ENCODE data around the gene ABCA1.

The ABCA1 gene

DNA sequence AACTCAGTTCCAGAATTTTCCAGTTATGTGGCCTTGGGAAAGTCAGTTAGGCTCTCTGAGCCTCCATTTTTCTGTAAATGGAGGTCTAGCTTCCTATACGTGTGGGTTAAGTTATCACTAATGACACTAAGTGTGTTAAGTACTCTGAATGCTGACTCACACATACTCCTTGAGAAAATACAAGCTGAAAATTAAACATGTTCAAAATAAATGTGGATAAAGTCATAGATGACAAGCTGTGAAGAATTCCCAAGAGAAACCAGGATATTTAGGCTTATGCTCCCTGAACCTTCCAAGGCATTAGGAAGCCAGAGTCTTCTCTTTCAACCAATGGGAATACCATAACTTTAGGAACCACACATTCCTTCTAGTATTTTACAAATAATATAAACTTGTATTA lies 58.1 kb downstream of the ABCA1 start:
- ChIA-PET CTCF (interaction anchor here (0.6 kb wide), 1 partner anchor 12 kb away, joined by 4 read pairs; no protein-coding TSS in a partner anchor), POLR2A (no interaction called here)
- no peak for DNase-seq (ENCODE audit: extremely low spot score)
- TF ChIP-seq ARNT (IDR thresholded peaks at IDR 0.05) (no peak), CTBP1 (IDR thresholded peaks at IDR 0.05; ENCODE audit: borderline replicate concordance) (no peak), FOXK2 (IDR thresholded peaks at IDR 0.05) (no peak), HDGF (IDR thresholded peaks at IDR 0.05; ENCODE audit: borderline replicate concordance) (no peak), BHLHE40 (IDR thresholded peaks at IDR 0.05; ENCODE audit: borderline replicate concordance) (no peak), SP1 (IDR thresholded peaks at IDR 0.05) (no peak), ELF4 (IDR thresholded peaks at IDR 0.05) (no peak), L3MBTL2 (conservative IDR thresholded peaks at IDR 0.05) (no peak), TARDBP (IDR thresholded peaks at IDR 0.05) (no peak), SUZ12 (IDR thresholded peaks at IDR 0.05) (no peak), LEF1 (IDR thresholded peaks at IDR 0.05; ENCODE audit: borderline replicate concordance) (no peak), ZNF384 (IDR thresholded peaks at IDR 0.05) (no peak)

DNA sequence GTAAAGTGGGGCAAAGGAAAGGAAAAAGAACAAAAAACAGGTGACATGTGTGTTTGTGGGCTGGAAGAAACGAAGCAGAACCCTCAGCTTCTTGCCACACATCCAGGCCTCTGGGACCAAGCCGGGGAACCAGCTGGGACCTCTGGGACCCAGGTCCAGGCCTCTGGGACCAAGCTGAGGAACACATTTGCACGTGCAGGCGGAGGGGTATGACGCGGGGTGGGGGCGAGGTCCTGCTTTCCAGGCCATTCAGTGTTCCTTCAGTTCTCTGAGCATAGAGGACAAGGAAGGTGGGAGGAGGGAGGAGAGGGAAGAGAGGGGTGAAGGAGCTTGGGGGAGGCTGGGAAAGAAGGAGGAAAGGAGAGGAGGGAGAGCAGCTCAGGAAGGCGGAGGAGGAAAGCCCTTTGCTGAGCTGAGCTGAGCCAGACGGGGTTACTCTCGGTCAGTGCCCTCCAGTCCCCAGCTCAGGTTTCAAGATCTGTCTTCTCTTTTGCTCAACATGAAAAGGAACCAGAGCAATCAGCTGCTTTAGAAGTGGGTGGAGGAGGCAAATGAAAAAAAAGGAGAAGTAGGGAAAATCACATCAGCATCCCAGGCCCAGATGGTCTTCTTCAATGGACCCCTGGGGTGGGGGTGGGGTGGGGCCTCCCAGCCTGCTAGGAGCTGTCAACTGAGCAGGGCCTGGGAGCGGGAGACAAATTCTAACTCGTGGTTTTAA lies 59.1 kb downstream of the ABCA1 start:
- ChIA-PET POLR2A (interaction anchor here (0.6 to 1.0 kb wide), 2 partner anchors 122 to 263 kb away, joined by 3 read pairs; no protein-coding TSS in a partner anchor), CTCF (interaction anchor here (1.0 kb wide), 1 partner anchor 546 kb away, joined by 3 read pairs; no protein-coding TSS in a partner anchor)
- DNase-seq (ENCODE audit: extremely low spot score), result peak; percentile 78
- TF ChIP-seq, protein P1, sequence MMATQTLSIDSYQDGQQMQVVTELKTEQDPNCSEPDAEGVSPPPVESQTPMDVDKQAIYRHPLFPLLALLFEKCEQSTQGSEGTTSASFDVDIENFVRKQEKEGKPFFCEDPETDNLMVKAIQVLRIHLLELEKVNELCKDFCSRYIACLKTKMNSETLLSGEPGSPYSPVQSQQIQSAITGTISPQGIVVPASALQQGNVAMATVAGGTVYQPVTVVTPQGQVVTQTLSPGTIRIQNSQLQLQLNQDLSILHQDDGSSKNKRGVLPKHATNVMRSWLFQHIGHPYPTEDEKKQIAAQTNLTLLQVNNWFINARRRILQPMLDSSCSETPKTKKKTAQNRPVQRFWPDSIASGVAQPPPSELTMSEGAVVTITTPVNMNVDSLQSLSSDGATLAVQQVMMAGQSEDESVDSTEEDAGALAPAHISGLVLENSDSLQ (IDR thresholded peaks at IDR 0.05), result no peak
- TF ChIP-seq L3MBTL2 (conservative IDR thresholded peaks at IDR 0.05), result peak; percentile 40; the same call in 1 of the 2 replicates

DNA sequence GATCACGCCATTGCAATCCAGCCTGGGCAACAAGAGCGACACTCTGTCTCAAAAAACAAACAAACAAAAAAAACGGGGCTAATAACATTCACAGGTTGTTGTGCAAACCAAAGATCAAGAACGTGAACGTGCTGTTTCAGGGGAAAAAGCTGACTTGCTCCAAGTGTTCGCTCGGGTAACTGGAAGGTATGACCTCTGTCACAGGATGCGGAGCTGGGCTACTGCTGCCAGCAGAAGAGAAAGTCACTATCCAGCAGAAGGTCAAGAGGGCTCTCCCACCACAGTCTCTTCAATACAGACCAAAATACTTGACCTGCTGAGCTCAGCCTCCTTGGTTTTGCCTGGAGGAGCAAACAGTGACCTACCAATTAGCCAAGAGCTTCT lies 59.7 kb downstream of the ABCA1 start:
- no peak for DNase-seq (ENCODE audit: extremely low spot score)
- TF ChIP-seq FOXM1 (IDR thresholded peaks at IDR 0.05; ENCODE audit: borderline replicate concordance) (no peak), BHLHE40 (IDR thresholded peaks at IDR 0.05; ENCODE audit: borderline replicate concordance) (no peak)
- POLR2A ChIA-PET, result interaction anchor here (1.0 kb wide), 1 partner anchor 123 kb away, joined by 3 read pairs; no protein-coding TSS in a partner anchor
- CTCF ChIA-PET, result interaction anchor here (1.0 kb wide), 1 partner anchor 546 kb away, joined by 3 read pairs; no protein-coding TSS in a partner anchor

DNA sequence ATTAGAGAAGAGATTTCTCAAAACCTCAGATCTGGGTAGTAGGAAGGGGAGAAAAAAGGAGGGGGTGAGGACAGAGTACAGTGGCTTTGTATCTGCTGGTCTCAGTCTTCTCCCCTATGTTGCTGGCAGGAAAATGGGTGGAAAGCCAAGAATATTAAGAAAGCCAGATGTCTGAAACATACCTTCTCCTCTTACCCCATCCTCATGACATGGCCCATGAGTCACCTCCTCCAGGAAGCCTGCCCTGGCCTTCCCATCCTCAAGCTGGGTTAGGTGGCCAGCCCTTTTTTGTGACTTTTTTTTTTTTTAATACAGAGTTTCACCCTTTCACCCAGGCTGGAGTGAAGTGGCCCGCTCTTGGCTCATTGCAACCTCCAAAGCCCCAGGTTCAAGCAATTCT lies 61.8 kb downstream of the ABCA1 start:
- TF ChIP-seq HDGF (IDR thresholded peaks at IDR 0.05; ENCODE audit: borderline replicate concordance) (no peak), BHLHE40 (IDR thresholded peaks at IDR 0.05; ENCODE audit: borderline replicate concordance) (no peak), NFRKB (IDR thresholded peaks at IDR 0.05) (no peak), LEF1 (IDR thresholded peaks at IDR 0.05; ENCODE audit: borderline replicate concordance) (no peak), FOXA1 (IDR thresholded peaks at IDR 0.05) (no peak), FOXK2 (IDR thresholded peaks at IDR 0.05) (no peak), ZNF384 (IDR thresholded peaks at IDR 0.05) (no peak), ELF4 (IDR thresholded peaks at IDR 0.05) (no peak), ARNT (IDR thresholded peaks at IDR 0.05) (no peak), SP1 (IDR thresholded peaks at IDR 0.05) (no peak), SUZ12 (IDR thresholded peaks at IDR 0.05) (no peak), TARDBP (IDR thresholded peaks at IDR 0.05) (no peak), L3MBTL2 (conservative IDR thresholded peaks at IDR 0.05) (no peak)
- CTCF ChIA-PET, result no interaction called here
- DNase-seq (ENCODE audit: extremely low spot score), result no peak
- POLR2A ChIA-PET, result no interaction called here

DNA sequence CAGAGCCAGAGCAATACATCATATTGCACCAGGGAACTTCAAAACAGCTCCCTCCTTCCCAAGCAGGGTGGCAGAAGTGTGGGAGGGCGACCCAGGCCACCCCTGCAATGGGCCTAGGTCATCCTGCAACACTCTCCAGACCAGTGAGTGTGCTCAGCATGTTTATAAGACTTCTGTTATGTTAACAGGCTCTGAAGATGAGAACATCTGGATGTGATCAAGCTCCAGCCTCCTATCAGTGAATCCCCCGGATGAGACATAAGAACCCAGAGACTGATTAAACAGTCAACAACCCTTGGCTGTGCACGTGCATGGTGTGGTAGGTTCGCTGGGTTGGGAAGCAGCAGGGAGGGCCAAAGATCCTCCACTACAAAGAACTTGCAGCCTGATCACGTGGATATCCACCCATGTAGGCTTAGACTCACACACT lies 63.3 kb downstream of the ABCA1 start:
- TF ChIP-seq FOXA1 (IDR thresholded peaks at IDR 0.05) (no peak), BHLHE40 (IDR thresholded peaks at IDR 0.05; ENCODE audit: borderline replicate concordance) (no peak), ELF4 (IDR thresholded peaks at IDR 0.05) (no peak), L3MBTL2 (conservative IDR thresholded peaks at IDR 0.05) (no peak), ZNF384 (IDR thresholded peaks at IDR 0.05) (no peak), HDGF (IDR thresholded peaks at IDR 0.05; ENCODE audit: borderline replicate concordance) (no peak)
- TF ChIP-seq, protein P1 (IDR thresholded peaks at IDR 0.05), result no peak
- CTCF ChIA-PET, result interaction anchor here (0.6 kb wide), 1 partner anchor 28 kb away, joined by 3 read pairs; no protein-coding TSS in a partner anchor
- no peak for DNase-seq (ENCODE audit: extremely low spot score)
- POLR2A ChIA-PET, result no interaction called here

DNA sequence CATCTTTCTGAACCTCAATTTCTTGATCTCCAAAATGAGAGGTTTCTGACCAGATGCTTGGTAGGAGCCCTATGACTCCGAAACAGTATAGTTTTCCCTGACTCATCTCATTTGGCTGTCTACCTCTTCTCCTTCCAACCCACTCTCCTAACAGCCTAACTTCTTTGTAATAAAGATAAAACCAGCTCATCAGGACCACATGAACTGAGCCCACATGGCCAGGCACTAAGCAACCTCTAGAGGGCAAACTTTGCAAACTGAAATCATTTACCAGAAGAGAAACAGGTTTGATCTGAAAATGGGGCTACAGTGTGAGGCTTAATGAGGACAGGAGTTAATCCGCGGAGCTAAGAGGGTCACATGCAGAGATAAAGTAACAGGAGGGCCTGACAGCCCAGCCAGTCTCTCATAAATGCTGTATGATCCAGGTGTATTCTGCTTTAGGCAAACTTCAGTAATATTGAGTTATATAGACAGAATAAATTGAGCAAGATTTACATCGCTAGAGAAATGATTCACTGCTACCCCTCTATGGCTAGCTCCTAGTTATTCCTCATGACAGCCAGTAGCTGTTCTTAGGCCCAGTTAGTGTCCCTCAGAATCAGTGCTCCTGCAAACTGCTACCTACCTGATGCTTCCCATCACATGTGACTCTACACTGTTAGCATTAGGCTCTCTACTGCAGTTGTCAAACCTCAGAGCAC lies 64.6 kb downstream of the ABCA1 start:
- TF ChIP-seq ARNT (IDR thresholded peaks at IDR 0.05), result no peak
- DNase-seq (ENCODE audit: extremely low spot score), result peak; percentile 66
- ChIA-PET CTCF (interaction anchor here (0.5 to 1.6 kb wide), 14 partner anchors 10 to 559 kb away, joined by 3 to 6 read pairs (median 4); no protein-coding TSS in a partner anchor), POLR2A (interaction anchor here (1.2 kb wide), 1 partner anchor 105 kb away, joined by 4 read pairs; no protein-coding TSS in a partner anchor)

DNA sequence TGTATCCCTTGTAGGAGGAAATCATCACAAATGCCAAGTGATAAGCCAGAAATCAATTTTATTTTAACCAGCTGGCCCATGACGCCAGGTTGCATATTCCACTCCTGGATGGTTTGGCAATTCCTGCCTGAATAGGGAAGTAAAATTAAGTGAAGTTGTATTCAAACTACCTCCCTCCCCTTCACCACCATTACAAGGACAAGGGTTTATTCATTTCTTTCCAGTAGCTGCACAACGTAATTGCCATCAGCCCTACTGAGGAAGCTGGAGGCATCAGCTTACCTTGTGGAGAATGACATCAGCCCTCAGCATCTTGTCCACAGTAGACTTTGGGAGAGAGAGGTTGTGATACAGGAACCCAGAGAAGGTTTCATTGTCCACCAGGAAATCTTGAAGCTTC lies 66.6 kb downstream of the ABCA1 start:
- TF ChIP-seq LEF1 (IDR thresholded peaks at IDR 0.05; ENCODE audit: borderline replicate concordance) (no peak), SUZ12 (IDR thresholded peaks at IDR 0.05) (no peak), SP1 (IDR thresholded peaks at IDR 0.05) (no peak), FOXK2 (IDR thresholded peaks at IDR 0.05) (no peak), TARDBP (IDR thresholded peaks at IDR 0.05) (no peak), CTBP1 (IDR thresholded peaks at IDR 0.05; ENCODE audit: borderline replicate concordance) (no peak), HDGF (IDR thresholded peaks at IDR 0.05; ENCODE audit: borderline replicate concordance) (no peak), FOXA1 (IDR thresholded peaks at IDR 0.05) (no peak), NFRKB (IDR thresholded peaks at IDR 0.05) (no peak), ZNF384 (IDR thresholded peaks at IDR 0.05) (no peak), L3MBTL2 (conservative IDR thresholded peaks at IDR 0.05) (no peak), ARNT (IDR thresholded peaks at IDR 0.05) (no peak)
- TF ChIP-seq, protein P1 (IDR thresholded peaks at IDR 0.05), result no peak
- no peak for DNase-seq (ENCODE audit: extremely low spot score)
- ChIA-PET POLR2A (no interaction called here), CTCF (interaction anchor here (0.7 to 1.6 kb wide), 2 partner anchors 81 to 287 kb away, joined by 3 read pairs; no protein-coding TSS in a partner anchor)
